ENCODE data around the gene STK38L. TPM values are rescaled to one million over a fixed set of nuclear protein-coding genes. Genes with fewer than 3 reads are reported as not detected.

Gene STK38L
- total RNA-seq, 2 donors from 2014 or later = 17.5 to 28.0 TPM

- intact Hi-C loops (cut with DNase I) = no loop called here
- Histone ChIP-seq H3K9me3 (no peaks in the 10 kb centered on the region), H3K36me3 (replicated peaks in 1 of 2; ENCODE audit: insufficient read depth in 1 of 2, low read depth in 2 of 2) (no peaks in the 10 kb centered on the region), H3K4me1 (peaks cover 49% of the 10 kb centered on the region), H3K27me3 (no peaks in the 10 kb centered on the region), H3K4me3 (no peak overlapping the region), H3K27ac (no peak overlapping the region)
- no peak for DNase-seq
- ATAC-seq = no peak
- TF ChIP-seq POLR2A (IDR thresholded peaks at IDR 0.05) (no peak), CTCF (IDR thresholded peaks at IDR 0.05) (no peak)
- WGBS, 2 donors = 87 to 93% methylated on average over 2 of the region's 2 CpGs
Observed at GRCh38 chr12:27257104-27257843, 13.2 kb downstream of the STK38L start.

- H3K4me3 ChIP-seq = no peak overlapping the region
- H3K27me3 ChIP-seq = no peaks in the 10 kb centered on the region
- DNase-seq = no peak
- H3K4me1 ChIP-seq = peaks cover 32% of the 10 kb centered on the region
- peak; percentile 60 for ATAC-seq
- peak overlapping the region in 3 of 4 donors; percentile 38 to 48 (median 44) for H3K27ac ChIP-seq
- no peaks in the 10 kb centered on the region for H3K9me3 ChIP-seq
- no peaks in the 10 kb centered on the region for H3K36me3 ChIP-seq (replicated peaks in 1 of 2; ENCODE audit: insufficient read depth in 1 of 2, low read depth in 2 of 2)
- WGBS, 2 donors = 47 to 61% methylated on average over 4 of the region's 4 CpGs
- TF ChIP-seq POLR2A (IDR thresholded peaks at IDR 0.05) (no peak), CTCF (IDR thresholded peaks at IDR 0.05) (no peak)
- intact Hi-C loops (cut with DNase I) = no loop called here
Observed at GRCh38 chr12:27260746-27261145, 16.7 kb downstream of the STK38L start.

- TF ChIP-seq POLR2A (IDR thresholded peaks at IDR 0.05) (no peak), CTCF (IDR thresholded peaks at IDR 0.05) (no peak)
- 27 to 38% methylated on average over 3 of the region's 3 CpGs for WGBS, 2 donors
- intact Hi-C loops (cut with DNase I) = no loop called here
Observed at GRCh38 chr12:27261866-27262265, 17.8 kb downstream of the STK38L start.

GRCh38 chr12:27270148-27270547 is 26.1 kb downstream of the STK38L start:
- TF ChIP-seq POLR2A (IDR thresholded peaks at IDR 0.05) (no peak), CTCF (IDR thresholded peaks at IDR 0.05) (no peak)
- no peaks in the 10 kb centered on the region for H3K27me3 ChIP-seq
- no peak overlapping the region for H3K4me3 ChIP-seq
- WGBS, 2 donors = 97 to 98% methylated on average over 4 of the region's 4 CpGs
- peaks cover 47% of the 10 kb centered on the region for H3K4me1 ChIP-seq
- no peak overlapping the region for H3K27ac ChIP-seq
- H3K9me3 ChIP-seq = no peaks in the 10 kb centered on the region
- no peak for ATAC-seq
- no peaks in the 10 kb centered on the region for H3K36me3 ChIP-seq (replicated peaks in 1 of 2; ENCODE audit: insufficient read depth in 1 of 2, low read depth in 2 of 2)
- intact Hi-C loops (cut with DNase I) = no loop called here
- DNase-seq = no peak

More at GRCh38 chr12:27261866-27262265, 17.8 kb downstream of the STK38L start:
- no peak for ATAC-seq
- Histone ChIP-seq H3K27me3 (no peaks in the 10 kb centered on the region), H3K4me3 (no peak overlapping the region), H3K36me3 (replicated peaks in 1 of 2; ENCODE audit: insufficient read depth in 1 of 2, low read depth in 2 of 2) (no peaks in the 10 kb centered on the region), H3K27ac (no peak overlapping the region), H3K4me1 (peaks cover 32% of the 10 kb centered on the region), H3K9me3 (no peaks in the 10 kb centered on the region)
- no peak for DNase-seq

GRCh38 chr12:27271206-27271605 is 27.1 kb downstream of the STK38L start:
- Histone ChIP-seq H3K4me3 (no peak overlapping the region), H3K36me3 (replicated peaks in 1 of 2; ENCODE audit: insufficient read depth in 1 of 2, low read depth in 2 of 2) (no peaks in the 10 kb centered on the region), H3K4me1 (peaks cover 55% of the 10 kb centered on the region), H3K27me3 (no peaks in the 10 kb centered on the region), H3K9me3 (no peaks in the 10 kb centered on the region), H3K27ac (peak overlapping the region in 3 of 4 donors; percentile 66 to 90 (median 81))
- DNase-seq (no peak), ATAC-seq (no peak)
- 91 to 95% methylated on average over 2 of the region's 2 CpGs for WGBS, 2 donors
- intact Hi-C loops (cut with DNase I) = no loop called here
- TF ChIP-seq CTCF (IDR thresholded peaks at IDR 0.05) = no peak
- no peak for TF ChIP-seq POLR2A (IDR thresholded peaks at IDR 0.05)
